ENCODE measurements around the gene TSKS. TPM values are rescaled to one million over a fixed set of nuclear protein-coding genes. Genes with fewer than 3 reads are reported as not detected.

The TSKS gene
- total RNA-seq, 1 donor from 2014 or later = not detected

- Mint-ChIP-seq H3K27me3 (ENCODE audit: low read depth) (no peaks in the 10 kb centered on the region), H3K4me1 (peaks cover 4% of the 10 kb centered on the region), H3K36me3 (peaks cover 38% of the 10 kb centered on the region), H3K27ac (no peak overlapping the region), H3K4me3 (no peak overlapping the region), H3K9me3 (no peaks in the 10 kb centered on the region)
- no peak for TF ChIP-seq CTCF (IDR thresholded peaks at IDR 0.05; ENCODE audit: unreplicated experiment)
- DNase-seq (ENCODE audit: low spot score in 2 of 2, unreplicated experiment in 2 of 2) = no peak
These were observed 36.8 kb upstream of the TSKS start for GRCh38 chr19:49799798-49800376.

GRCh38 chr19:49799271-49799797 lies 36.2 kb upstream of the TSKS start:
- Mint-ChIP-seq H3K9me3 (no peaks in the 10 kb centered on the region), H3K36me3 (peaks cover 39% of the 10 kb centered on the region), H3K27ac (no peak overlapping the region), H3K27me3 (ENCODE audit: low read depth) (no peaks in the 10 kb centered on the region), H3K4me3 (no peak overlapping the region), H3K4me1 (peaks cover 4% of the 10 kb centered on the region)
- no peak for TF ChIP-seq CTCF (IDR thresholded peaks at IDR 0.05; ENCODE audit: unreplicated experiment)
- no peak for DNase-seq (ENCODE audit: low spot score in 2 of 2, unreplicated experiment in 2 of 2)

GRCh38 chr19:49798574-49798973 lies 35.5 kb upstream of the TSKS start:
- no peak overlapping the region for H3K4me3 Mint-ChIP-seq
- no peaks in the 10 kb centered on the region for H3K9me3 Mint-ChIP-seq
- DNase-seq (ENCODE audit: low spot score in 2 of 2, unreplicated experiment in 2 of 2) = no peak
- H3K36me3 Mint-ChIP-seq = peaks cover 38% of the 10 kb centered on the region
- no peak overlapping the region for H3K27ac Mint-ChIP-seq
- H3K4me1 Mint-ChIP-seq = peaks cover 4% of the 10 kb centered on the region
- no peak for TF ChIP-seq CTCF (IDR thresholded peaks at IDR 0.05; ENCODE audit: unreplicated experiment)
- H3K27me3 Mint-ChIP-seq (ENCODE audit: low read depth) = no peaks in the 10 kb centered on the region

GRCh38 chr19:49795615-49796014 lies 32.5 kb upstream of the TSKS start:
- no peak for TF ChIP-seq CTCF (IDR thresholded peaks at IDR 0.05; ENCODE audit: unreplicated experiment)
- no peak overlapping the region for H3K27ac Mint-ChIP-seq
- H3K36me3 Mint-ChIP-seq = peaks cover 38% of the 10 kb centered on the region
- no peaks in the 10 kb centered on the region for H3K9me3 Mint-ChIP-seq
- no peak overlapping the region for H3K4me3 Mint-ChIP-seq
- H3K27me3 Mint-ChIP-seq (ENCODE audit: low read depth) = no peaks in the 10 kb centered on the region
- H3K4me1 Mint-ChIP-seq = no peaks in the 10 kb centered on the region
- DNase-seq (ENCODE audit: low spot score in 2 of 2, unreplicated experiment in 2 of 2) = no peak

GRCh38 chr19:49793561-49793840 lies 30.4 kb upstream of the TSKS start:
- H3K4me3 Mint-ChIP-seq = no peak overlapping the region
- no peaks in the 10 kb centered on the region for H3K4me1 Mint-ChIP-seq
- H3K27ac Mint-ChIP-seq = no peak overlapping the region
- peaks cover 43% of the 10 kb centered on the region for H3K36me3 Mint-ChIP-seq
- H3K27me3 Mint-ChIP-seq (ENCODE audit: low read depth) = no peaks in the 10 kb centered on the region
- no peak for TF ChIP-seq CTCF (IDR thresholded peaks at IDR 0.05; ENCODE audit: unreplicated experiment)
- no peaks in the 10 kb centered on the region for H3K9me3 Mint-ChIP-seq
- DNase-seq (ENCODE audit: low spot score in 2 of 2, unreplicated experiment in 2 of 2) = no peak

Measured in mesothelial cell of epicardium (in vitro differentiated cells).